Activated B cell treated with CpG ODN at 0.5 μM for 24 hours (primary cell): Measurements from ENCODE around the gene MESP2. TPM values are rescaled to one million over a fixed set of nuclear protein-coding genes. Genes with fewer than 3 reads are reported as not detected.

Experiments used
- ATAC-seq: fragments of 200-7000 bp; cut with Tn5 transposase; one replicate; pipeline ENCODE4 v1.10.0; 2021; ENCODE audit warnings: low read depth, mild to moderate bottlenecking, moderate library complexity
- CTCF ChIA-PET: fragments of 350-600 bp; sonication (Branson Sonifier 250); formaldehyde crosslinking; loops from one replicate; lab custom pipeline; 2021; ENCODE audit warnings: antibody characterized with exemption; lab: Charles Lee
- POLR2A ChIA-PET: fragments of 350-600 bp; sonication (Branson Sonifier 250); formaldehyde crosslinking; loops from one replicate; lab custom pipeline; 2021; ENCODE audit warnings: antibody characterized with exemption; lab: Charles Lee
- DNase-seq: peaks from one replicate; pipeline ENCODE4 v3.0.0; 2022
- H3K27ac Mint-ChIP-seq: one replicate; pipeline ENCODE4 v1.8.0; 2020; ENCODE audit warnings: mixed read lengths
- H3K27me3 Mint-ChIP-seq: one replicate; pipeline ENCODE4 v1.8.0; 2021; ENCODE audit warnings: mixed read lengths
- H3K36me3 Mint-ChIP-seq: one replicate; pipeline ENCODE4 v1.8.0; 2021; ENCODE audit warnings: low read depth, mixed read lengths
- H3K4me1 Mint-ChIP-seq: one replicate; pipeline ENCODE4 v1.8.0; 2021; ENCODE audit warnings: mixed read lengths
- H3K4me3 Mint-ChIP-seq: one replicate; pipeline ENCODE4 v1.8.0; 2020; ENCODE audit warnings: mild to moderate bottlenecking, mixed read lengths
- H3K9me3 Mint-ChIP-seq: one replicate; pipeline ENCODE4 v1.8.0; 2020; ENCODE audit warnings: mixed read lengths
- CTCF ChIP-seq: fragments of 200-600 bp; IDR thresholded peaks from one replicate; pipeline ENCODE4 v1.8.0; 2022; ENCODE audit warnings: antibody characterized with exemption, mild to moderate bottlenecking
- intact Hi-C: fragments of 100-400 bp; cut with micrococcal nuclease; formaldehyde crosslinking; loops from one replicate; pipeline ENCODE4 v1.15.1; 2024
- total RNA-seq: library from RNA; stranded (reverse); gene quantifications from 2 replicates; pipeline ENCODE4 v1.2.3, GENCODE V29; 2022

The MESP2 gene
- total RNA-seq, 1 donor from 2014 or later: 0.40 TPM

GRCh38 chr15:89740137-89740536 is 36.0 kb upstream of the MESP2 start:
- intact Hi-C loops: loop anchor here (1.0 kb wide), 6 partner anchors 10 to 479 kb away; no protein-coding TSS in a partner anchor
- H3K27me3 Mint-ChIP-seq: peaks cover 8% of the 10 kb centered on the region
- ChIA-PET POLR2A (interaction anchor here (1.1 to 1.2 kb wide), 2 partner anchors 10 to 11 kb away, joined by 3 read pairs; no protein-coding TSS in a partner anchor), CTCF (interaction anchor here (0.7 to 3.7 kb wide), 12 partner anchors 9 to 448 kb away, joined by 3 to 76 read pairs (median 6); partner anchors contain the start of genes AP3S2 and MESP1)
- peak; percentile 25 for TF ChIP-seq CTCF
- H3K27ac Mint-ChIP-seq: no peak overlapping the region
- H3K4me1 Mint-ChIP-seq: peaks cover 2% of the 10 kb centered on the region
- H3K4me3 Mint-ChIP-seq: peak overlapping the region; percentile 15
- ATAC-seq (peak; percentile 90), DNase-seq (no peak)
- H3K9me3 Mint-ChIP-seq: no peaks in the 10 kb centered on the region
- H3K36me3 Mint-ChIP-seq: no peaks in the 10 kb centered on the region

- no peak for DNase-seq
- Mint-ChIP-seq H3K9me3 (no peaks in the 10 kb centered on the region), H3K27me3 (peaks cover 6% of the 10 kb centered on the region), H3K4me3 (no peak overlapping the region), H3K4me1 (peaks cover 2% of the 10 kb centered on the region), H3K36me3 (no peaks in the 10 kb centered on the region), H3K27ac (no peak overlapping the region)
- intact Hi-C loops: no loop called here
- POLR2A ChIA-PET: interaction anchor here (0.7 kb wide), 1 partner anchor 326 kb away, joined by 3 read pairs; no protein-coding TSS in a partner anchor
- no peak for ATAC-seq
- CTCF ChIA-PET: interaction anchor here (1.2 to 3.7 kb wide), 2 partner anchors 122 to 132 kb away, joined by 3 to 76 read pairs; no protein-coding TSS in a partner anchor
- TF ChIP-seq CTCF: no peak
These were observed 33.1 kb upstream of the MESP2 start for GRCh38 chr15:89743011-89743410.

GRCh38 chr15:89743594-89743993 is 32.5 kb upstream of the MESP2 start:
- TF ChIP-seq CTCF: no peak
- H3K4me3 Mint-ChIP-seq: no peak overlapping the region
- no peak overlapping the region for H3K27ac Mint-ChIP-seq
- CTCF ChIA-PET: no interaction called here
- no peak for ATAC-seq
- H3K9me3 Mint-ChIP-seq: no peaks in the 10 kb centered on the region
- H3K36me3 Mint-ChIP-seq: no peaks in the 10 kb centered on the region
- H3K27me3 Mint-ChIP-seq: peaks cover 6% of the 10 kb centered on the region
- H3K4me1 Mint-ChIP-seq: peaks cover 2% of the 10 kb centered on the region
- DNase-seq: no peak
- intact Hi-C loops: no loop called here
- POLR2A ChIA-PET: interaction anchor here (0.7 kb wide), 1 partner anchor 326 kb away, joined by 3 read pairs; no protein-coding TSS in a partner anchor

- no peak for TF ChIP-seq CTCF
- H3K27ac Mint-ChIP-seq: no peak overlapping the region
- ChIA-PET POLR2A (no interaction called here), CTCF (no interaction called here)
- ATAC-seq: no peak
- no peaks in the 10 kb centered on the region for H3K9me3 Mint-ChIP-seq
- H3K4me3 Mint-ChIP-seq: no peak overlapping the region
- peaks cover 12% of the 10 kb centered on the region for H3K27me3 Mint-ChIP-seq
- H3K36me3 Mint-ChIP-seq: no peaks in the 10 kb centered on the region
- intact Hi-C loops: no loop called here
- H3K4me1 Mint-ChIP-seq: peaks cover 5% of the 10 kb centered on the region
- no peak for DNase-seq
These were observed 31.0 kb upstream of the MESP2 start for GRCh38 chr15:89745131-89745530.

- no peaks in the 10 kb centered on the region for H3K36me3 Mint-ChIP-seq
- ATAC-seq (no peak), DNase-seq (no peak)
- TF ChIP-seq CTCF: no peak
- no peaks in the 10 kb centered on the region for H3K9me3 Mint-ChIP-seq
- no peak overlapping the region for H3K4me3 Mint-ChIP-seq
- CTCF ChIA-PET: no interaction called here
- no peak overlapping the region for H3K27ac Mint-ChIP-seq
- POLR2A ChIA-PET: no interaction called here
- intact Hi-C loops: no loop called here
- H3K27me3 Mint-ChIP-seq: peaks cover 12% of the 10 kb centered on the region
- peaks cover 4% of the 10 kb centered on the region for H3K4me1 Mint-ChIP-seq
These were observed 30.4 kb upstream of the MESP2 start for GRCh38 chr15:89745768-89746167.
